HEK293 (cell line): ENCODE data around the gene TGDS.

Source experiments
- CTCF ChIA-PET: fragments of 350-600 bp; formaldehyde crosslinking; extraction: SDS; loops from one replicate; lab custom pipeline; 2021; ENCODE audit warnings: antibody characterized with exemption; lab: Yijun Ruan, JAX
- POLR2A ChIA-PET: fragments of 300-600 bp; formaldehyde crosslinking; extraction: SDS; loops from one replicate; lab custom pipeline; 2020; ENCODE audit warnings: antibody characterized with exemption, inconsistent platforms; lab: Yijun Ruan, JAX
- H3K27ac ChIP-seq: fragments of 200-500 bp; sonication (Bioruptor generic); 2 replicates; pipeline ENCODE4 v1.5.1; 2014; ENCODE audit warnings: low read depth, low read length, control low read depth, inconsistent platforms; ENCODE audit errors: extremely low read depth
- H3K36me3 ChIP-seq, 2 experiments: fragments of 200-500 bp in 1 of 2; sonication (Bioruptor generic) in 1 of 2; 1 replicate in 1 of 2; 2 replicates in 1 of 2; pipeline ENCODE4 v1.5.1; 2014 to 2017; ENCODE audit warnings: inconsistent platforms in 2 of 2, low read length in 2 of 2; ENCODE audit not compliant: control insufficient read depth in 2 of 2, insufficient read depth in 1 of 2
- H3K4me1 ChIP-seq: fragments of 200-500 bp; sonication (Bioruptor generic); 2 replicates; pipeline ENCODE4 v1.5.1; 2014; ENCODE audit warnings: mild to moderate bottlenecking, low read length, inconsistent platforms; ENCODE audit not compliant: control insufficient read depth, insufficient read depth
- H3K4me3 ChIP-seq: 2 replicates; pipeline ENCODE4 v1.5.1; 2011; ENCODE audit warnings: low read depth, mild to moderate bottlenecking, control low read depth, low read length, moderate library complexity
- H3K9me3 ChIP-seq: fragments of 200-500 bp; sonication (Bioruptor generic); 2 replicates; pipeline ENCODE4 v1.5.1; 2014; ENCODE audit warnings: low read depth, low read length, inconsistent platforms; ENCODE audit not compliant: control insufficient read depth, insufficient read depth
- PATZ1 ChIP-seq: fragments of 450-650 bp; formaldehyde crosslinking; IDR thresholded peaks from 2 replicates; pipeline ENCODE4 v1.5.1; 2016; ENCODE audit warnings: missing biosample characterization, missing genetic modification characterization
- SP2 ChIP-seq: fragments of 450-650 bp; formaldehyde crosslinking; IDR thresholded peaks from 2 replicates; pipeline ENCODE4 v1.5.1; 2016; ENCODE audit warnings: missing biosample characterization, missing genetic modification characterization
- ZEB2 ChIP-seq: fragments of 450-650 bp; formaldehyde crosslinking; IDR thresholded peaks from 2 replicates; pipeline ENCODE4 v1.5.1; 2016; ENCODE audit warnings: missing biosample characterization, missing genetic modification characterization
- ZNF114 ChIP-seq: fragments of 450-650 bp; formaldehyde crosslinking; IDR thresholded peaks from 2 replicates; pipeline ENCODE4 v1.5.0; 2017; ENCODE audit warnings: missing biosample characterization, missing genetic modification characterization
- ZNF211 ChIP-seq: fragments of 450-650 bp; formaldehyde crosslinking; IDR thresholded peaks from 2 replicates; pipeline ENCODE4 v1.5.1; 2016; ENCODE audit warnings: low read depth, missing biosample characterization, missing genetic modification characterization
- ZNF214 ChIP-seq: fragments of 450-650 bp; formaldehyde crosslinking; IDR thresholded peaks from 2 replicates; pipeline ENCODE4 v1.5.1; 2017; ENCODE audit warnings: missing biosample characterization, mild to moderate bottlenecking, missing genetic modification characterization, borderline replicate concordance
- ZNF280D ChIP-seq: fragments of 450-650 bp; formaldehyde crosslinking; IDR thresholded peaks from 2 replicates; pipeline ENCODE4 v1.5.1; 2016; ENCODE audit warnings: missing biosample characterization, missing genetic modification characterization
- ZNF366 ChIP-seq: fragments of 450-650 bp; formaldehyde crosslinking; conservative IDR thresholded peaks from 2 replicates; pipeline ENCODE4 v1.5.1; 2016; ENCODE audit warnings: missing biosample characterization, missing genetic modification characterization
- ZNF416 ChIP-seq: fragments of 450-650 bp; formaldehyde crosslinking; IDR thresholded peaks from 2 replicates; pipeline ENCODE4 v1.5.1; 2016; ENCODE audit warnings: missing biosample characterization, missing genetic modification characterization
- ZNF433 ChIP-seq: fragments of 450-650 bp; formaldehyde crosslinking; IDR thresholded peaks from 2 replicates; pipeline ENCODE4 v1.5.1; 2016; ENCODE audit warnings: missing biosample characterization, missing genetic modification characterization, low read depth
- ZNF510 ChIP-seq: fragments of 450-650 bp; formaldehyde crosslinking; IDR thresholded peaks from 2 replicates; pipeline ENCODE4 v1.5.1; 2018; ENCODE audit warnings: mild to moderate bottlenecking, missing genetic modification characterization, missing biosample characterization; ENCODE audit not compliant: insufficient replicate concordance
- ZNF571 ChIP-seq: fragments of 450-650 bp; formaldehyde crosslinking; IDR thresholded peaks from 2 replicates; pipeline ENCODE4 v1.5.0; 2017; ENCODE audit warnings: missing biosample characterization, missing genetic modification characterization
- ZNF585B ChIP-seq: fragments of 450-650 bp; formaldehyde crosslinking; IDR thresholded peaks from 2 replicates; pipeline ENCODE4 v1.5.1; 2016; ENCODE audit warnings: missing biosample characterization, missing genetic modification characterization
- ZNF768 ChIP-seq: fragments of 450-650 bp; formaldehyde crosslinking; IDR thresholded peaks from 2 replicates; pipeline ENCODE4 v1.5.1; 2018; ENCODE audit warnings: missing biosample characterization, mild to moderate bottlenecking, missing genetic modification characterization
- ZNF830 ChIP-seq: fragments of 450-650 bp; IDR thresholded peaks from 2 replicates; pipeline ENCODE4 v1.5.0; 2018; ENCODE audit warnings: missing biosample characterization, missing genetic modification characterization, low read depth, mild to moderate bottlenecking, moderate library complexity
- TF ChIP-seq, protein P1 (sequence below): sonication (generic); formaldehyde crosslinking; IDR thresholded peaks from 2 replicates; pipeline ENCODE4 v1.8.1; 2022; ENCODE audit warnings: mild to moderate bottlenecking, moderate library complexity, missing genetic modification reagents
- TF ChIP-seq, protein P2 (sequence below): fragments of 450-650 bp; formaldehyde crosslinking; conservative IDR thresholded peaks from 2 replicates; pipeline ENCODE4 v1.5.1; 2016; ENCODE audit warnings: low read depth, missing biosample characterization, missing genetic modification characterization
- TF ChIP-seq, protein P3 (sequence below): fragments of 450-650 bp; formaldehyde crosslinking; IDR thresholded peaks from 2 replicates; pipeline ENCODE4 v1.5.1; 2016; ENCODE audit warnings: missing biosample characterization, missing genetic modification characterization

TGDS gene

DNA sequence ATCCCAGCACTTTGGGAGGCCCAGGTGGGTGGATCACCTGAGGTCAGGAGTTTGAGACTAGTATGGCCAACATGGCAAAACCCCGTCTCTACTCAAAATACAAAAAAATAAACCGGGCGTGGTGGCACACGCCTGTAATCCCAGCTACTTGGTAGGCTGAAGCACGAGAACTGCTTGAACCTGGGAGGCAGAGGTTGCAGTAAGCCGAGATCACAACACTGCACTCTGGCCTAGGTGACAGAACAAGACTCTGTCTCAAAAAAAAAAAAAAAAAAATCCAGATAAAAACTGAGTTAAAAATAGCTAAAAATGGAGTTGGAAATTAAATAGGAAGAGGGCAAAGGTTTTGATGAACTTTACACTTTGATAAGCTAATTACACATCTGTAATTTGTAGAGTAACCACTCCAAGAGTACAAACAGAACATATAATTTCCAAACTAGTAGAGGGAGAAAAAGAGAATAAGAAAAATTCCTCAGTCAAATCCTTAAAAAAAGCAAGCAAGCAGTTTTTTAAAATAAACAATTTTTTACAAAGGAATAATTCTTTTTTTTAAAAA is 10.3 kb downstream of the TGDS start (continued):
- TF ChIP-seq, protein P1, sequence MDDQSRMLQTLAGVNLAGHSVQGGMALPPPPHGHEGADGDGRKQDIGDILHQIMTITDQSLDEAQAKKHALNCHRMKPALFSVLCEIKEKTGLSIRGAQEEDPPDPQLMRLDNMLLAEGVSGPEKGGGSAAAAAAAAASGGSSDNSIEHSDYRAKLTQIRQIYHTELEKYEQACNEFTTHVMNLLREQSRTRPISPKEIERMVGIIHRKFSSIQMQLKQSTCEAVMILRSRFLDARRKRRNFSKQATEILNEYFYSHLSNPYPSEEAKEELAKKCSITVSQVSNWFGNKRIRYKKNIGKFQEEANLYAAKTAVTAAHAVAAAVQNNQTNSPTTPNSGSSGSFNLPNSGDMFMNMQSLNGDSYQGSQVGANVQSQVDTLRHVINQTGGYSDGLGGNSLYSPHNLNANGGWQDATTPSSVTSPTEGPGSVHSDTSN (CRISPR knock-in tag): no peak
- TF ChIP-seq PATZ1 (tag by site-specific recombination): no peak

- TF ChIP-seq ZNF211 (tag by site-specific recombination) (no peak), ZEB2 (tag by site-specific recombination) (no peak), ZNF510 (tag by site-specific recombination) (no peak)
- ChIA-PET CTCF (no interaction called here), POLR2A (no interaction called here)
- no peaks in the 10 kb centered on the region for H3K9me3 ChIP-seq
- H3K36me3 ChIP-seq: peaks cover 6 to 76% of the 10 kb centered on the region in 2 experiments; a peak in 2 of 3 replicates
- no peak overlapping the region for H3K27ac ChIP-seq
- no peak overlapping the region for H3K4me3 ChIP-seq
- H3K4me1 ChIP-seq: no peaks in the 10 kb centered on the region
Measured at GRCh38 chr13:94583926-94584325, 12.0 kb downstream of the TGDS start.

- ChIA-PET CTCF (no interaction called here), POLR2A (interaction anchor here (0.8 kb wide), 1 partner anchor 16 kb away, joined by 3 read pairs; the partner anchor contains the start of gene TGDS)
- no peak overlapping the region for H3K27ac ChIP-seq
- TF ChIP-seq ZNF585B (tag by site-specific recombination) (no peak), ZNF433 (tag by site-specific recombination) (no peak), ZNF768 (tag by site-specific recombination) (no peak), ZNF830 (no peak)
- TF ChIP-seq, protein P2, sequence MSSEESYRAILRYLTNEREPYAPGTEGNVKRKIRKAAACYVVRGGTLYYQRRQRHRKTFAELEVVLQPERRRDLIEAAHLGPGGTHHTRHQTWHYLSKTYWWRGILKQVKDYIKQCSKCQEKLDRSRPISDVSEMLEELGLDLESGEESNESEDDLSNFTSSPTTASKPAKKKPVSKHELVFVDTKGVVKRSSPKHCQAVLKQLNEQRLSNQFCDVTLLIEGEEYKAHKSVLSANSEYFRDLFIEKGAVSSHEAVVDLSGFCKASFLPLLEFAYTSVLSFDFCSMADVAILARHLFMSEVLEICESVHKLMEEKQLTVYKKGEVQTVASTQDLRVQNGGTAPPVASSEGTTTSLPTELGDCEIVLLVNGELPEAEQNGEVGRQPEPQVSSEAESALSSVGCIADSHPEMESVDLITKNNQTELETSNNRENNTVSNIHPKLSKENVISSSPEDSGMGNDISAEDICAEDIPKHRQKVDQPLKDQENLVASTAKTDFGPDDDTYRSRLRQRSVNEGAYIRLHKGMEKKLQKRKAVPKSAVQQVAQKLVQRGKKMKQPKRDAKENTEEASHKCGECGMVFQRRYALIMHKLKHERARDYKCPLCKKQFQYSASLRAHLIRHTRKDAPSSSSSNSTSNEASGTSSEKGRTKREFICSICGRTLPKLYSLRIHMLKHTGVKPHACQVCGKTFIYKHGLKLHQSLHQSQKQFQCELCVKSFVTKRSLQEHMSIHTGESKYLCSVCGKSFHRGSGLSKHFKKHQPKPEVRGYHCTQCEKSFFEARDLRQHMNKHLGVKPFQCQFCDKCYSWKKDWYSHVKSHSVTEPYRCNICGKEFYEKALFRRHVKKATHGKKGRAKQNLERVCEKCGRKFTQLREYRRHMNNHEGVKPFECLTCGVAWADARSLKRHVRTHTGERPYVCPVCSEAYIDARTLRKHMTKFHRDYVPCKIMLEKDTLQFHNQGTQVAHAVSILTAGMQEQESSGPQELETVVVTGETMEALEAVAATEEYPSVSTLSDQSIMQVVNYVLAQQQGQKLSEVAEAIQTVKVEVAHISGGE (tag by site-specific recombination): no peak
- H3K4me3 ChIP-seq: no peak overlapping the region
- H3K4me1 ChIP-seq: no peaks in the 10 kb centered on the region
- no peaks in the 10 kb centered on the region for H3K9me3 ChIP-seq
- peaks cover 17 to 90% of the 10 kb centered on the region in 2 experiments for H3K36me3 ChIP-seq
Measured at GRCh38 chr13:94579063-94579462, 16.9 kb downstream of the TGDS start.

DNA sequence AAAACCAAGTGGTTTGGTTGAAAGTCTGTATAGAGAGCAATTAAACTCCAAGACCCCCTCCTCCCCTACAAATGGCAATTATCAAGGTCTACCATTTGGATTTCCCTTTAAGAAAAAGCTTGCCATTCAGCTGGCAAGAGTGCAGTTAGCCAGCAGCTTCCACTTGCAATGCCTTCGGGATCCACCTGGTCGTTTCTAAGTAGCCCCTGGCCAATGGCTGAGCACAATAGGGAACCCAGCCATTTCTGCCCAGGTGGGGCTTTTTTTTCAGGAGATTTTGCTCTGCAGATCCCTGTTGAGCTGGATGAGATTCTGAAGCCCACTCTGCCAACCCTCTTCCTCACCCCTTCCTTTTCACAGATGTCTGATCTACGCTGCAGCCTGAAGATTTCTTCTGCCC is 26.3 kb downstream of the TGDS start:
- Histone ChIP-seq H3K36me3 (peaks cover 0 to 69% of the 10 kb centered on the region in 2 experiments; a peak in 1 of 3 replicates), H3K4me3 (no peak overlapping the region)
- TF ChIP-seq ZNF114 (no peak), SP2 (tag by site-specific recombination) (no peak), ZNF214 (tag by site-specific recombination) (no peak), ZNF416 (no peak), ZNF366 (tag by site-specific recombination) (no peak), ZEB2 (tag by site-specific recombination) (no peak), ZNF280D (tag by site-specific recombination) (no peak), ZNF571 (tag by site-specific recombination) (no peak)
- TF ChIP-seq, protein P3, sequence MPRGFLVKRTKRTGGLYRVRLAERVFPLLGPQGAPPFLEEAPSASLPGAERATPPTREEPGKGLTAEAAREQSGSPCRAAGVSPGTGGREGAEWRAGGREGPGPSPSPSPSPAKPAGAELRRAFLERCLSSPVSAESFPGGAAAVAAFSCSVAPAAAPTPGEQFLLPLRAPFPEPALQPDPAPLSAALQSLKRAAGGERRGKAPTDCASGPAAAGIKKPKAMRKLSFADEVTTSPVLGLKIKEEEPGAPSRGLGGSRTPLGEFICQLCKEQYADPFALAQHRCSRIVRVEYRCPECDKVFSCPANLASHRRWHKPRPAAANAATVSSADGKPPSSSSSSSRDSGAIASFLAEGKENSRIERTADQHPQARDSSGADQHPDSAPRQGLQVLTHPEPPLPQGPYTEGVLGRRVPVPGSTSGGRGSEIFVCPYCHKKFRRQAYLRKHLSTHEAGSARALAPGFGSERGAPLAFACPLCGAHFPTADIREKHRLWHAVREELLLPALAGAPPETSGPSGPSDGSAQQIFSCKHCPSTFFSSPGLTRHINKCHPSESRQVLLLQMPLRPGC (tag by site-specific recombination): no peak

More for the DNA sequence above, 26.3 kb downstream of the TGDS start:
- CTCF ChIA-PET: no interaction called here
- Histone ChIP-seq H3K9me3 (no peaks in the 10 kb centered on the region), H3K4me1 (no peaks in the 10 kb centered on the region), H3K27ac (no peak overlapping the region)
- POLR2A ChIA-PET: no interaction called here
